Amniotic epithelial cell (primary cell): ENCODE results near the gene AQP6.

ENCODE experiments used
- DNase-seq: peaks from one replicate; pipeline ENCODE4 v3.0.0-alpha.2; 2010; ENCODE audit warnings: low read depth

AQP6 gene, protein sequence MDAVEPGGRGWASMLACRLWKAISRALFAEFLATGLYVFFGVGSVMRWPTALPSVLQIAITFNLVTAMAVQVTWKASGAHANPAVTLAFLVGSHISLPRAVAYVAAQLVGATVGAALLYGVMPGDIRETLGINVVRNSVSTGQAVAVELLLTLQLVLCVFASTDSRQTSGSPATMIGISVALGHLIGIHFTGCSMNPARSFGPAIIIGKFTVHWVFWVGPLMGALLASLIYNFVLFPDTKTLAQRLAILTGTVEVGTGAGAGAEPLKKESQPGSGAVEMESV

DNA sequence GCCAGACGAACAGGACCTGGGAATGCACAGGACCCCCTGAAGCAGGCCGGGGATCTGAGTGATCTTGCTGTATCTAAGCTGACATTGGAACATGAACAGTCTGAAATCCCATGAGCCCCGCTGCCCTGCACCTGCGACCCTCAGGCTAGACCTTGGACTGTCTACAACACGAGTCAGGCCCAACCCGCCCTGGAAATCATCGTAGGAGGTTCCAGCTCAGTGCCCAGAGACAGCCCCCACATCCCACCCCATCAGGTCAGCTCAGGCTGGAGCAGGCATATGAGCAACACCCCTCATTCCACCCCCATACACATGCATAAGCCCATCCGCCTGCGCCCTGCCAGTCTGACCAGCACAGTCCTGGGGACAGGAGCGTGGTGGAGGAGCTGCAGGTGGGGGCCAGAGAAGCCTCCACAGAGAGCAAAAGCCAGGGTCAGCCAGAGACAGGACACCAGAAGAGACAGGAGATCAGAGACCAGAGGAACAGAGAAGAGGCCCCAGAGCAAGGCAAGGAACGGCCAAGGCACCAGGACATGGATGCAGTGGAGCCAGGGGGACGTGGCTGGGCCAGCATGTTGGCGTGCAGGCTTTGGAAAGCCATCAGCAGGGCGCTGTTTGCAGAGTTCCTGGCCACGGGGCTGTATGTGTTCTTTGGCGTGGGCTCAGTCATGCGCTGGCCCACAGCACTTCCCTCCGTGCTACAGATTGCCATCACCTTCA lies at the start of gene AQP6:
Gene AQP6, plus strand, starts transcription at position 307 of the 720 bp plus-strand sequence. Its CDS starts 227 bp downstream, at position 534.
- DNase-seq: no peak

DNA sequence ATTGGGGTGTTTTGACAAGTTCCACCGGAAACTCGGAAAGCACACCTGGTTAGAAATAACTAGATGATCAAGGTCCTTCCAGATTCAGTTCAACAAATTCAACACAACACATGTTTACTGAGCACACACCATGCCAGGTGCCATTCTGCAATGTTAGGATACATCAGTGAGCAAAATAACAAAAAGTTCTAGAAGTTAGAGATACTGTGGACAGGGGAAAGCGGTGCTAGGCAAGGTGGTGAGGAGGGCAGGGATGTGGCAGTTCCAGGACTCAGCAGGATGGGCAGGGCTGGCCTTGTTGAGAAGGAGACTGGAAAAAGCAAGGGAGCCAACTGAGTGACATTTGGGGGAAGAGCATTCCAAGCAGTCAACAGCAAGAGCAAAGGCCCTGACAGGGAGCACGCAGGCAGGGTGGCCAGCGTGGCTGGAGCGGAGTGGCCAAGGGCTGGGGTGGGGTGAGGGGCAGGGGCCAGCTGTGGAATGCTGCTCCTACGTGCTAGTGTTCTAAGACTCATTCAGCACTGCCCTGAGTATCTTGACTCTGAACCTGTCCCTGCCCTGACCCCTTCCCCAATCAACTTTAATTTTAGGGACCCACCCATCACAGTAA lies 49.6 kb upstream of the AQP6 start:
- no peak for DNase-seq

DNA sequence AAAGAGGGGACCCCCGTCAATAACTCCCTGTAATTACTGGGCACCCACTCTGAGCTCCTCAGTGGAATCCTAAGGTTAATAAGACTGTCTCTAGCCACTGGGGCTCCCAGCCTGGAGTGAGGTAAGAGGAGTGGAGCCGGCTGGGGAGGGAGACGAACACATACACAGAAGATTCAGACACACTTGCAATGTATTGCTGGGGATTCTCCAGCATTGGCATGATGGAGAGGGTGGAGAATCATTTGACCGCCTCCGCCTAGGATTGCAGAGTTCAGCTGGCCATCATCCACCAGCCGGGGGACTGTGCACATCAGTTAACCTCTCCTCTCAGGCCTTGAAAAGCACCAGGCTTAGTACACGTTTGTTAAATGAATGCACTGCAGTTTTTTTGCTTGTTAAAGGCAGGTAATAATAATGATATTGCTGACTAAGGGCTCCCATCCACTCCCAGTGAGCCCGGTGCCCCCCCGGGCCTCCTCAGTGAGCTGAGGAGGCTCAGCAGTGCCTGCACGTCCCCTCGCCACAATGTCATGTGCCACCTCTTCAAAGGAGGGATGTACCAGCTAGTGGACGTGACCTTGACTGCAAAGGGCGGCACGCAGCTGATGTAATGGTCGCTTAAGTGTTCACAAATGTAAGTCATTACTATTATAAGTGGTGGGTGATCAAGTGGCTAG lies 48.7 kb upstream of the AQP6 start:
- DNase-seq: no peak

DNA sequence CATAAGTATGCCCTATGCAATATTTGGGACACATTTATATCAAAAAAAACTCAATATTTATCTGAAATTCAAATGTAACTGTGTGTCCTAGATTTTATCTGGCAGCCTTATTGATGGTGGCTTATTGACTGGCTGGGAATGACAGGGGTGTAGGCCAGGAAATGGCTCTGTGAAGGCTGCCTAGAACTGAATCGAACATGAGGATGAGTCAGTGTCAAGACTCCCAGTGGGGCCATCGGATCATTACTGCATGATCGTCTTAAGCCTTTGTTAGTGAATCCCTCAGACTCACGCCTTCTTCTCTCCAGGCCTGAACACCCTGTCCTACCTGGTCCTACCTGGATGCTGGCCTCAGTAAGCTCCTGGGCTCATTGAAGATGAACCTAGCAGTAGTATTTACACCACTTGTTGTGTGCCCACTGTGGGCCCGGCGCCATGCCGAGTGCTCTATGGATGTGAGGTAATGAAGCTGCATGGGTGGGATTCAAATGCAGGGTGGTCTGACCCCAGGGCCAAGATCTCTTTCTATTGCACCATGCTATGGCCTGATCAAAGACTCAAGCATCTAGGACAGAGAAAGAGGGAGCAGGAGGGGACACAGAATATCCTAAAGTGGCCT lies 48.0 kb upstream of the AQP6 start:
- no peak for DNase-seq

DNA sequence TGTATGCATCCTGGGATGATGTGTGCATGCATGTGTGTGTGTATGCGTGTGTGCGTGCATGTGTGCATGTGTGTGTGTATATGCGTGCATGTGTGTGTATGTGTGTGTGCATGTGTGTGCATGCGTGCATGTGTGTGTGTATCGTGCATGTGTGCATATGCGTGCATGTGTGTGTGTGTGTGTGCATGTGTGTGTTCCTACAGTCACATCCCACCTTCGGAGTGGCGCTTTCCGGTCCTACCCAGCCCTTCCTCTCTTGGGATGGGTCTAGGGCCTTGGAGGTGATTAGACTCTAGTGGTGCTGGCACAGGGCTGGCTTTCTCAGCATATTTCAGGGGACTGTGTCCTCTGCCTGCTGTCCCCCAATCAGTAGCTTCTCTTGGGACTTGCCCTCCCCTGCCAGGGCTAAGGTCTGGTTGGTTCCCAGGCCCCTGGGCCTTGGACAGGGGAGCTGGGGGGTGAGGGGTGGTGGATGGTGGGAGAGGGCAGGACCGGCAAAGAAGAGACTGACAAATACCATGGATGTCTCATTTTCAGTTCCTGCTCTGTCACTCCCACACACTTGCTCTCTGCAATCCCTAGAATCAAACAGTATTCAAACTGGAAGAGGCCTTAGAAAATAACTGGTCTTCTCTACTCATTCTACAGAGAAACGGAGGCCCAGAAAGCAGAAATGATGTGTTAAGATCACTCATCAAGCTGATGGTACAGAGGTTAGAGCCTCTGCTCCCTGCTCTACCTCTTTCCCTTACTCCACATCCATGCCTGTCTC lies 47.1 kb upstream of the AQP6 start:
- peak; percentile 29 for DNase-seq

DNA sequence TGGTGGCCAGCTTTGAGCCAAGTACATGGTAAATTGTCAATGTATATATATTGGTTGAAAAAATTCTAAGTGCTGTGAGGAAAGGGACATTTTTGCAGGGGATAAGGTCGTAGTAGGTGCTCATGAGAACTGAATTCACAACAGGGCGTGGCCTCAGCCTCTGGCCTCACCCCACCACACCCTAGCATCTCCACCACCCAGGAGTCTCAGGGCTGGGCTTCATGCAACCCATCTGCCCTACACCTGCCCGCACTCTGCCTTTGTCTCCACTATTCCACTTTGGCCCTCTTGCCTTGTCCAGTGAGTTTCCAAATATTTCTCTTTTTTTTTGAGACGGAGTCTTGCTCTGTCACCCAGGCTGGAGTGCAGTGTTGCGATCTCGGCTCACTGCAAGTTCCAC lies 44.3 kb upstream of the AQP6 start:
- no peak for DNase-seq

DNA sequence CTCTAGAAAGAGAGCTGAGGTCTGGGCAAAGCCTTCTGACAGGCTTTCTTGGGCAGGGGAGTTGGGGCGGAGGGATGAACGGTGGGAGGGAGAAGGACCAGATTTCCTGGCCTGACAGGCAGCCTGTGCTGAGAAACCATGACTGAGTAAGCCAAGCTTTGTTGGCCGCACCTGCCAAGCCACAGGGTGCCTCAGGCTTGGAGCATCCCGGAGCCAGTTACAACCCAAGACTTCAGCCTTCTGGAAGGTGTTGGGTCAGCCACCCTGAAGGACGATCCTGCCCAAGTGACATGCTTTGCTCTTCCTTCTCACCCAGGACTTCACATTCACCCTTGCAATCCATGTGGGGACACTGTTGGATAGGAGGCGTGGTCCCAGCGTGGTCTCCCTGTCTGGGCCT lies 43.2 kb upstream of the AQP6 start:
- no peak for DNase-seq

DNA sequence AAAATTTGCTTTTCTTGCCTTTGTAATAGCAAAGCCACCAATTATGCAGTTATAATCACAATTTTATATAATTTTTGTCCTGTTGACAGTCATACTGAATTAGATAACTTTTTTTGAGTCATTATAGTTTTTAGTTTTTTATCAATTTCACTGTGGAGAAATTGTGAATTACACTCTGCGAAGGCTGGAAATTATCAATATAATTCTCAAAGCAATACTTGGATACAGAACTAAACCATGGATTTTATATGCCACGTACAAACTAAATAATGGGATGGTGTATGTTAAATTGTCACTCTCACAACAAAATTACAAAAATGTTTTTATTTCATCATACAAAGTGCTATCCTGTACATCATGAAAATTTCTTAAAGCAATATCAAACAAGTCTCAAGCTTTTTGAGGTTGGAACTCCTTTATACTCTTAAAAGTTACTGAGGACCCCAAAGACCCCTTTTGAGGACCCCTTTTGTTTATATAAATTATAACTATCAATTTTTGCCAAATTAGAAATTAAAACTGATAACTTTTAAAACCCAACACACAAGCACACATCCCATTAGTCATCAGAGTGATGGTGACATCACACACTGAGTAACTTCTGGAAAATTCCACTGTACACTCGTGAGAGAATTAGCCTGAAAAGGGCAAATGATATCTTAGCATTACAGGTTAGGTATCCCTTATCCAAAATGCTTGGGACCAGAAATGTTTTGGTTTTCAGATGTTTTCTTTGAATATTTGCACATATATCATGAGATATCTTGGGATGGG lies 42.0 kb upstream of the AQP6 start:
- peak; percentile 82 for DNase-seq

DNA sequence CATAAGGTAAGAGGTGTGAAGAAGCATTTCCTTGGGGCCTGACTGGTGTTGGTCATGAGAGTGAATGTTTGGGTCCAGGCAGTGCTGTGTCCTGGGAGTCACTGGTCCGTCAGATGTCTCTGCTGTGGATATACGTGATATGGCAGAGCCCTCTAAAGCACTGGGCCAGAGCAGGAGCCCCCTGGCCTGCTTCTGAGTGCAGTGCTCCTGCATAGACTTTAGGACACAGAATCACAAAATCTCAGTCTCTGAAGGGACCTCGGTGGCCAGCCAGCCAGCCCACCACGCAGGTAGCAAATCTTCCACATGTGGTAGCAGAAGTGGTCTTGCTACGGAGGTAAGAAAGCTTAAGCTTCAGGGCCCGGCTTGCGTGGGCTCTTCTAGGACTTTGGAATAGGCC lies 40.7 kb upstream of the AQP6 start:
- no peak for DNase-seq

DNA sequence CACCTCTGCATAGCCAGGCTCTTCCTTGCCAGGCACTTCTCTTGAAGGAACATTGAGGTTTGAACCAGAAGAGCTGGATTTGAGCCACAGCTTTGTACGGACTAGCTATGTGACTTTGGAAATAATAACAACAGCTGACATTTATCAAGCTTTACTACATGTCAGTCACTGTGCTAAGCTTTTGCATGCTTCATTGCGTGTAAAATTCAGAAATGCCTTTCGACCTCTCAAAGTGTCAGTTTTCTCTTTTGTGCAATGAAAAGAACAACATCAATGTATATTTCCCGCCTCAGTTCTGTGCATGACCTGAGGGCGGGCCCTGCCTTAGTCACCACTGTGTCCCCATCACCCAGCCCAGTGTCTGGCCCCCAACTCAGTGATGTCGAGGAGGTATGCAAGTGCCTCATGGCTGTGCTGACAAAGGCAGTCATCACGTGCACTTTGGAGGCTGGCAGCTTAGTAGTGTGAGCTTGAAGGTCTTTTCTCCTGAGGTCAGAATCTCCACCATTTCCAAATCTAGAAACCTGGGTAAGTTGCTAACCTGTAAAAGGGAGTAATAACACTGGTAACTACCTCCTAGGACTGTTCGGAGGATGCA lies 40.1 kb upstream of the AQP6 start:
- no peak for DNase-seq

DNA sequence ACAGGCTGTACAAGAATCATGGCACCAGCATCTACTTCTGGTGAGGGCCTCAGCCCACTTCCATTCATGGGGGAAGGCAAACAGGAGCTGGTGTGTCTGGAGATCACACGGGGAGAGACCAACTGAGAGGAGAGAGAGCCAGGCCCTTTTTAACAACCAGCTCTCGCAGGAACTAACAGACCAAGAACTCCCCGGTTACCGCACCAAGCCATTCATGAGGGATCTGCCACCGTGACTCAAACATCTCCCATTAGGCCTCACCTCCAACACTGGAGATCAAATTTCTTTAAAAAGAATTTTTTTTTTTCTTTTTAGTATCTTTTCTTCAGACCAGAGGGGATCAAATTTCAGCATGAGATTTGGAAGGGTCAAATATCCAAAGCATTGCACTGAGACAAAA lies 39.0 kb upstream of the AQP6 start:
- peak; percentile 39 for DNase-seq

DNA sequence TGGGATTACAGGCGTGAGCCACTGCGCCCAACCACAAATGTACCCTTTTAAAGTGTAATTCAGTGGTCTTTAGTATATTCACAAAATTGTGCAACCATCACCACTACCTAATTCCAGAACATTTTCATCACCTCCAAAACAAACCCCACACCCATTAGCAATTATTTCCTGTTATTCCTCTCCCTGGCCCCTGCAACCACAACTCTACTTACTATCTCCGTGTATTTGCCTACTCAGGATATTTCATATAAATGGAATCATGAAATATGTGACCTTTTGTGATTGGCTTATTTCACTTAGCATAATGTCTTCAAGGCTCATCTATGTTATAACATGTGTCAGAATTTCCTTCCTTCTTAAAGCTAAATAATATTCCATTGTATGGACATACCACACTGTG lies 38.2 kb upstream of the AQP6 start:
- peak; percentile 28 for DNase-seq

DNA sequence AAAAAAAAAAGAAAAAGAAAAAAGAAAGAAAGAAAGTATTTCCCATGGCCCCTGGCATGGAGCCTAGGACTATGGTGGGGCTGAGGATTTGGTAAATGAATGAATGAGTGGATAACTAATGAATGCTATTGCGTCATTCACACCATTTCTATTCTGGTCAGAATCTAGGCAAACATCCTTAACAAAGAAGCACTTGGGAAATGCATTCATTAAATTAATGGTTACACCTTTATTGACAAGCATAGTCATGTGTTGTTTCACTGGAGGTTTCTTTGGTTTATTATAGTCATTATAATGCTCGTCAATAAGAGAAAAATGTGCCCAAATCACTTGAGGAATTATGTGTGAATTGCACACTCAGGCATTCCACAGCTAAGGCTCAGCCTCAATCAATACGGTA lies 35.8 kb upstream of the AQP6 start:
- DNase-seq: no peak

DNA sequence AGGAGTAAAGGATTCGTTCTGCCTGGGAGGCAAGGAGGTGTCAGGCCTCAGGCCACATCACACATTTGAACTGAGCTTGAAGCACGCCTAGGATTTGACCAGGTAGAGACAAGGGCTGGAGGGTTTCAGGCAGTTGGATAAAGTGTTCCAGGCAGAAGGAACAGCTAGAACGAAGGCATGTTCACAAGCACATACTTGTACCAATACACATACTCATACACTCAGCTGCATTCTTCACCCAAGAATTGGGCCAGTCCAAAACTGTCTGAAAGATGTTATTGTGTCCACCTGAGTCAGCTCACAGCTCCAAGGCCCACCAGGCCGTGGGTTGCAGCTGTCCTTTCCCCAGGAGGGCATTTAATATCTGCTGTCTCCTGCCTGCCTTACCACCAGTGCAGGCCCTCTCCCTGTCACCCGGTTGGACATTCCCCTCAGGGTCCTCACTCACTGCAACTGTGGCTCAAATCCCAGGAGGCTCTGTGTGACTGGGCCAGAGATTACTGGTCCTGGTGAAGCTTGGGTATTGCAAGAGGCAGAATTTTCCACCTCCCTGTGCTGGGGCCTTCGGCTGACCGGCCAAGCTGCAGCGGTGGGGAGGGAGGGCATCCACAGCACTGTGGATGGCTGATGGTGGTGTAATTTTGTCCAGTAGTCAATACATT lies 35.0 kb upstream of the AQP6 start:
- no peak for DNase-seq

DNA sequence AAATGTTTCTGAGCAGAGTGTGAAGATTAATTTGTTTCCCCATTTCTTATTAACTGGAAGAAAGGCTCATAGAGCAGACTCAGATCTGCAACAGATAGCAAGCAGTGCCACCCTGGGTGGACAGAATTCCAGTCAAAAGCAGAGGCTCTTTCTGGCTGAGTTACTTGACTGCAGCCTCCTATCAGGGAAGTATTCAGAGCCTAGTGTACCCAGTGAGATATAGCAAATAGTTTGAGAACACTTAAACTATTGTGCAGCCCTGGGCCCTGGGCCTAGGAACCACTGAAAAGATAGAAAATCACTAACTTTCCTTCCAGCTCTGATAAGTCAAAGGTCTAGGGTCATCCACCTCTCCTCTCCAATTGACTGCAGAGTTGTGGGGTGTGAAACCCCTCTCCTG lies 33.4 kb upstream of the AQP6 start:
- no peak for DNase-seq

DNA sequence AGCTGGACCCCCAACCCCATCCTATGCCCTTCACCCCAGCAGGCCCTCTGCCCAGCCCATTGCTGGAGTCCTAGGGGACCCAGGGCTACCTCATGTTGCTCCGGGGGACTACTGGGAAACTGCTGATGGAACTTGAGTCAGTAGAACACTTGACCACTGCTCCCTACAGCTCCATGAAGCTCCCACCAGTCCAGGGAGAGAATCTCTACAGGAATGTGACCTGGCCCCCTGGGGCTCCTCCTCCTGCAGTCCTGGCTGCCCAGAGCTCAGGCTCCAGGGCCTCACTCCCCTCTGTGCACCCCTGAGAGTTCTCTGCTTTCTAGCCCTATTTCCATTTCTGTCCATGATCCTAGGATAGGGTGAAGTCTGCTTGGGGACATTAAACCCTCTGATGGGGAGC lies 33.0 kb upstream of the AQP6 start:
- DNase-seq: no peak

DNA sequence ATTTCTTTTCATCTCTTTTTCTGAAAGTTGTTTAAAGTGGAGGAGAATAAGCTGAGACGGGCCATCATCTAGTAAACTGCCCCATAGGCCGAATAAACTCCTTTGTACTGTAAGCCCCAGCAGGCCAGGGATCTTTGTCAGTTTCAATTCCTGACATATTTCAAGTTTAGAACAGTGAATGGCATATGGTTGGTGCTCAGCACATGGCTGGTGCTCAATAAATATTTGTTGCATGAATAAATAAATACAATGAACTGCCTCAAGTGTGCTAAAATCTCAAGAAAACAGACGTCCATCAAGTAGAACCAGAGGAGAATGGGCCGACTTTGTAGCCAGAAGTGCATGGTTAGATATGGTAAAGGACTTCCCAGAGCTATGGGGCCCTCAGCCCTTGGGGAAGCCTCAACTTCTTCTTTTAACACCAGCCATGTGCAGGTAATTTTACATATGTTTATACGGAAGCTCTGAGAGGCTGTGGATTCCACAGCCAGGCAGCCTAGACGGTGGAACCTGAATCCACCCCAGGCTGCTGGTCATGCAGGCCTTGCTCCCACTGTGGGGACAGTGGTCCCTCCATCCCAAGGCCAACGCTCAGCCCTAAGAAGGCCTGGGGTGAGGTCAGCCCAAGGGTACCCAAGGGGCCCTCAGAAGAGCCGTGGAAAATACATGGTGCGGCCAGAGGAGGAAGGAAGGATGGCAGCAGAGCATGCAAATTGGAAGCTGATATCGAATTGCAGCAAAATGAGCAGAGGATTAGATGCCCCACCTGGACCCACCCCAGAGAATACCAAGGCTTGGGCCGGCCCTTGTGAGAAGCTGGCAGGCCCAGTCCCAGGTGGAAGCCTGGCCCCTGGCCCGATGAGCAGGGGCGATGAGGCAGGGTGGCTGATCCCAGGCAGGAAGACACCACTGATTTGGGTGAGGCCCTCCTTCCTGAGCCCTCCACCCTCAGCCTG lies 30.9 kb upstream of the AQP6 start:
- no peak for DNase-seq

DNA sequence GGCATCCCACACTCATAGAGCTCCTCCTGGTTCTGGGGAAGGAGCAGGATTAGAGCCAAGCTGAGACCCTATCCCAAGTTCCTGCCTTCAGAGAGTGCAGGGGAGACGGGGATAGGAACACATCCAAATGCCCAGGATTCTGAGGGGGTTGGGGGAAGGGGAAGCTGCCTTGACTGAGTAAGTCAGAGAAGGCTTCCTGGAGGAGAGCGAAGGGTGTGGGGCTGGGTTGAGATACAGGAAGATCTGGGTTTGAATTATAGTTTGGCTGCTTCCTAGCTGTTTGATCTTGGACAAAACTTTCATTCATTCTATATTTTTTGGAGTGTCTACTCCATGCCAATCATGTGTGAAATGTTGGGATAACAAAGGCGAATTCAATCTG lies 30.2 kb upstream of the AQP6 start:
- DNase-seq: no peak
